Endothelial cell of umbilical vein (primary cell): ENCODE results near the gene RABGAP1.

Experiments used
- CTCF ChIP-seq, 2 donors: IDR thresholded peaks; 1 replicate in 1 of 2; 2 replicates in 1 of 2; pipeline ENCODE4 v1.5.1; 2011; ENCODE audit warnings: low read length in 2 of 2, mild to moderate bottlenecking in 2 of 2, moderate library complexity in 2 of 2, control low read depth in 1 of 2, inconsistent platforms in 1 of 2, low read depth in 1 of 2; ENCODE audit not compliant: insufficient read depth in 1 of 2; ENCODE audit errors: extremely low read depth in 1 of 2
- EZH2 ChIP-seq: IDR thresholded peaks from 2 replicates; pipeline ENCODE4 v1.6.1; 2012; ENCODE audit warnings: borderline replicate concordance, low read depth, mild to moderate bottlenecking, moderate library complexity, low read length, inconsistent platforms; ENCODE audit not compliant: severe bottlenecking
- MYC ChIP-seq: IDR thresholded peaks from one replicate; pipeline ENCODE4 v1.6.1; 2011; ENCODE audit warnings: mild to moderate bottlenecking, low read depth, low read length
- POLR2A ChIP-seq: IDR thresholded peaks from 2 replicates; pipeline ENCODE4 v1.6.1; 2012; ENCODE audit warnings: low read depth, mild to moderate bottlenecking, control low read depth, low read length
- POLR2AphosphoS5 ChIP-seq: IDR thresholded peaks from 2 replicates; pipeline ENCODE4 v1.6.1; 2012; ENCODE audit warnings: low read depth, mild to moderate bottlenecking, control low read depth, low read length, moderate library complexity; ENCODE audit not compliant: insufficient read depth

- TF ChIP-seq POLR2A (no peak), CTCF (IDR thresholded peaks at IDR 0.05; ENCODE audit: extremely low read depth in 1 of 2, insufficient read depth in 1 of 2, low read depth in 1 of 2, low read length in 2 of 2) (peak; percentile 39 to 46), MYC (no peak), POLR2AphosphoS5 (no peak), EZH2 (no peak)
Measured at GRCh38 chr9:122991370-122991830, 50.6 kb downstream of the RABGAP1 start.
